Right lobe of liver (tissue), 4 donors: ENCODE measurements around the gene HEXIM2.
"Not testable (repeated sequence)": the region's sequence is repeated elsewhere in the genome, so short reads cannot be mapped to it uniquely, and the experiment has no call there.

Experiments used
- POLR2A ChIP-seq: fragments of 450-650 bp; IDR thresholded peaks from one replicate; pipeline ENCODE4 v1.6.1; 2017; ENCODE audit warnings: antibody characterized with exemption, mild to moderate bottlenecking
- TF ChIP-seq, protein P1 (sequence below), 4 donors: fragments of 200-600 bp in 3 of 4; fragments of 450-650 bp in 1 of 4; IDR thresholded peaks; one replicate each; pipeline versions ENCODE4 v1.5.1 to v1.8.0; 2016 to 2022; ENCODE audit warnings: antibody characterized with exemption in 4 of 4, mild to moderate bottlenecking in 2 of 4
- donor health status: DM: no; HTN: no; CAD: no.
- donor health status: DM: no; HTN: no; CAD: no.
- donor health status: DM: no; HTN: yes; CAD: no.

DNA sequence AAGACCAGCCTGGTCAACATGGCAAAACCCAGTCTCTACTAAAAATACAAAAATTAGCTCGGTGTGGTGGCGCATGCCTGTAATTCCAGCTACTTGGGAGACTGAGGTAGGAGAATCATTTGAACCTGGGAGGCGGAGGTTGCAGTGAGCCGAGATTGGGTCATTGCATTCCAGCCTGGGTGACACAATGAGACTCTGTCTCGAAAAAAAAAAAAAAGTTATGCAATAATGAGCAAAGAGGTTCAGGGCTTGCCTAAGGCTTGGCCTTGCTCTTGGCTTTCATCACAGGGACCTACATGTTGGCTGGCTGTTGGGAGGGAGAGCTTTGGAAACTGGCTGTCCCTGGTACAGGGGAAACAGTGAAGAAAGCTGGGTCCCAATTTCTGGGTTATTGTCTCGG is 40.2 kb downstream of the HEXIM2 start:
- TF ChIP-seq POLR2A = not testable (repeated sequence)
- TF ChIP-seq, protein P1, sequence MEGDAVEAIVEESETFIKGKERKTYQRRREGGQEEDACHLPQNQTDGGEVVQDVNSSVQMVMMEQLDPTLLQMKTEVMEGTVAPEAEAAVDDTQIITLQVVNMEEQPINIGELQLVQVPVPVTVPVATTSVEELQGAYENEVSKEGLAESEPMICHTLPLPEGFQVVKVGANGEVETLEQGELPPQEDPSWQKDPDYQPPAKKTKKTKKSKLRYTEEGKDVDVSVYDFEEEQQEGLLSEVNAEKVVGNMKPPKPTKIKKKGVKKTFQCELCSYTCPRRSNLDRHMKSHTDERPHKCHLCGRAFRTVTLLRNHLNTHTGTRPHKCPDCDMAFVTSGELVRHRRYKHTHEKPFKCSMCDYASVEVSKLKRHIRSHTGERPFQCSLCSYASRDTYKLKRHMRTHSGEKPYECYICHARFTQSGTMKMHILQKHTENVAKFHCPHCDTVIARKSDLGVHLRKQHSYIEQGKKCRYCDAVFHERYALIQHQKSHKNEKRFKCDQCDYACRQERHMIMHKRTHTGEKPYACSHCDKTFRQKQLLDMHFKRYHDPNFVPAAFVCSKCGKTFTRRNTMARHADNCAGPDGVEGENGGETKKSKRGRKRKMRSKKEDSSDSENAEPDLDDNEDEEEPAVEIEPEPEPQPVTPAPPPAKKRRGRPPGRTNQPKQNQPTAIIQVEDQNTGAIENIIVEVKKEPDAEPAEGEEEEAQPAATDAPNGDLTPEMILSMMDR (IDR thresholded peaks at IDR 0.05) = not testable (repeated sequence)
